ENCODE data around the gene NUB1. TPM values are rescaled to one million over a fixed set of nuclear protein-coding genes. Genes with fewer than 3 reads are reported as not detected.

The NUB1 gene
- total and polyA plus RNA-seq, 4 donors: 33.2 to 62.2 (median 50.5) TPM

DNA sequence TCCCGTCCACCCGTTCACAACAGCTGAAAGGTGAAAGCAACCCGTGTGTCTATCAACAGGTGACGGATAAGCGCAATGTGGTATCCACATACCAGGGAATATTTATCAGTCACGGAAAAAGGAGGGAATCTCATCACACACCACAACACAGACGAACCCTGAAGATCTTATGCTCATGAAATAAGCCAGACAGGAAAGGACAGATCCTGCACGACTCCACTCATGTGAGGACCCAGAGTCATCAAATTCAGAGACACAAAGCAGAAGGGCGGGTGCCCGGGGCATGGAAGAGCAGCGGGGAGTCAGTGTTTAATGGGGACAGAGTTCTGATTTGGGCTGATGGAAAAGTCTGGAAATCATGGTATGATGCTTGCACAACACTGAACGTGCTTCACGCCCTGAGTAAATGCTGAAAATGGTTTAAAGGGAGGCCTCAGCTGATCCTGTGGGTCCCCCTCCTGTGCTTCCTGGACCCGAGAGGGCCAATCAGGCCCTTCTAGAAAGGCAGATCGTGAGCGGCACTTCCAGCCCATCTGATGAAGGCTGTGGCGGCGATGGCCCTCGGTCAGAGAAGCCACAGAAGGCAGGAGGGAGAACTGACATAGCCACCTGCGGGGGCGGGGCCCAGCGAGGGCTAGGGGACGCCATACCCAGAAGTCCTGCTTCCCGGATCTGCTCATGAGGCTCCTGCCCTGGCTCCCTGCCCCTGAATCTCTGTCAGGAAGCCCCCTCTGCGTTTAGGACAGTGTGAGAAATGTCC is 49.2 kb downstream of the NUB1 start:
- Histone ChIP-seq H3K36me3 (ENCODE audit: control insufficient read depth, insufficient read depth, low read length) (peaks cover 34% of the 10 kb centered on the region), H3K4me1 (ENCODE audit: control insufficient read depth, insufficient read depth, low read length) (peaks cover 11% of the 10 kb centered on the region), H3K27me3 (ENCODE audit: control insufficient read depth, insufficient read depth, low read length) (no peaks in the 10 kb centered on the region), H3K27ac (ENCODE audit: low read depth, low read length) (no peak overlapping the region), H3K9me3 (ENCODE audit: control insufficient read depth, insufficient read depth, low read length) (no peaks in the 10 kb centered on the region), H3K4me3 (ENCODE audit: low read depth, low read length) (no peak overlapping the region)
- 83% methylated on average over 24 of the region's 25 CpGs for WGBS (ENCODE audit: insufficient coverage)
- no peak for DNase-seq (ENCODE audit: low read depth in 4 of 6, low spot score in 6 of 6)

DNA sequence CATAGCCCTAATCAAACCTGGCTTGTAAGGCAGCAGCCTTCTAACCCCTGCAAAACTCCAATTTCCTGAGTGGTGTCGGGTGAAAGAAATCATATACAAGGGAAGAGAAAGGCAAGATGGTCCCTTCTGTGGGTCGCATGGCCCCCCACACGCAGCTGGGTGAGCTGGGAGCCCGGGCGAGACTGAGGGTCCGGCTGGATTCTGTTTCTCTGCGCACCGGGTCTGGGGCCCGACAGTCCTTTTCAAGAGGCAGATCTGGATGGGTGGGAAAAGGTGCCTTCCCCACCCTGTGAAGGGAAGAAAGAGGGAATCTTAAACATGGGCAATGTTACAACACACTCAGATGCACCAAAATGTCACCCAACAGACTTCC is 49.7 kb downstream of the NUB1 start:
- no peak overlapping the region for H3K27ac ChIP-seq (ENCODE audit: low read depth, low read length)
- H3K4me1 ChIP-seq (ENCODE audit: control insufficient read depth, insufficient read depth, low read length): peaks cover 11% of the 10 kb centered on the region
- DNase-seq (ENCODE audit: low read depth in 4 of 6, low spot score in 6 of 6): no peak
- no peaks in the 10 kb centered on the region for H3K27me3 ChIP-seq (ENCODE audit: control insufficient read depth, insufficient read depth, low read length)
- no peaks in the 10 kb centered on the region for H3K9me3 ChIP-seq (ENCODE audit: control insufficient read depth, insufficient read depth, low read length)
- H3K36me3 ChIP-seq (ENCODE audit: control insufficient read depth, insufficient read depth, low read length): peaks cover 38% of the 10 kb centered on the region
- WGBS (ENCODE audit: insufficient coverage): 94% methylated on average over 6 of the region's 9 CpGs
- H3K4me3 ChIP-seq (ENCODE audit: low read depth, low read length): no peak overlapping the region

DNA sequence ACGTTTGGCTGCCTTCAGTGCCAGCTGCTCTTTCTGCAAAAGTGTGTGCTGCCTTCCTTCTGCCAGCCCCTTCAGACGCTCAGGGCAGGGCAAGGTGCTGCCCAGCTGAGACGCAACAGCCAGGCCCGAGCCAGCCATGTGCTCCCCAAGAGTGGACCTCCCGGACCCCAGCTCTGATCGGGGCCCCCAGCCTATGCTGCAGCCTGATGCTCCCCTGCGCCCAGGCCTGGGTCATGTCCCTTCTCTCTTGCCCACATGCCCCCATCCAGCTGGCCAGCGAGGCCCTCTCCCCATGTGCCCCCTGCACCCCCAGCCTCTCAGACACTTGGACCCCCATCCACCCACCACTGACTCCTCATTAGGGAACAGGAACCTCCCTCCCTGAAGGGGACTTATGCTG is 50.4 kb downstream of the NUB1 start:
- Histone ChIP-seq H3K4me3 (ENCODE audit: low read depth, low read length) (no peak overlapping the region), H3K36me3 (ENCODE audit: control insufficient read depth, insufficient read depth, low read length) (peaks cover 42% of the 10 kb centered on the region), H3K9me3 (ENCODE audit: control insufficient read depth, insufficient read depth, low read length) (no peaks in the 10 kb centered on the region), H3K4me1 (ENCODE audit: control insufficient read depth, insufficient read depth, low read length) (peaks cover 9% of the 10 kb centered on the region), H3K27ac (ENCODE audit: low read depth, low read length) (no peak overlapping the region), H3K27me3 (ENCODE audit: control insufficient read depth, insufficient read depth, low read length) (no peaks in the 10 kb centered on the region)
- no peak for DNase-seq (ENCODE audit: low read depth in 4 of 6, low spot score in 6 of 6)
- WGBS (ENCODE audit: insufficient coverage): 88% methylated on average over 7 of the region's 8 CpGs

DNA sequence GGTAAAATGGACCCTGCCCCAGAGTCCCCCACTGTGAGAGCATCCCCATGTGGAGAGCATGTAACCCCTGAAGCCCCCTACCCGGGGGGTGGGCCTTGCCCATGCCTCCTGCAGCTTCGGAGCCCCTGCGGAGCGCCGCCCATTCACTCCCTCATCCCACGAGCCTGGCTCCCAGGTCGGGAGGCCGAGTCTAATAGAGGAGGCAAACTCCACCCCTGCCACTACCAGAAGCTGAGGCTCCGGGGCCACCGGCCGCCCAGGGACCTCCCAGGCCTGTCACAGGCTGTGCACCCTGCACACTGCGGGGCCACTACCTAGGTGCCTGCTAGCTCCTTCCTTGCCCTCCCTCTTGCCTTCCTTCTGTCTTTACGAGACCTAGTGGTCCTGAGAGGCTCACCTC is 50.8 kb downstream of the NUB1 start:
- no peaks in the 10 kb centered on the region for H3K9me3 ChIP-seq (ENCODE audit: control insufficient read depth, insufficient read depth, low read length)
- no peak for DNase-seq (ENCODE audit: low read depth in 4 of 6, low spot score in 6 of 6)
- peaks cover 43% of the 10 kb centered on the region for H3K36me3 ChIP-seq (ENCODE audit: control insufficient read depth, insufficient read depth, low read length)
- H3K4me3 ChIP-seq (ENCODE audit: low read depth, low read length): no peak overlapping the region
- 81% methylated on average over 13 of the region's 13 CpGs for WGBS (ENCODE audit: insufficient coverage)
- no peak overlapping the region for H3K27ac ChIP-seq (ENCODE audit: low read depth, low read length)
- H3K27me3 ChIP-seq (ENCODE audit: control insufficient read depth, insufficient read depth, low read length): no peaks in the 10 kb centered on the region
- H3K4me1 ChIP-seq (ENCODE audit: control insufficient read depth, insufficient read depth, low read length): peaks cover 5% of the 10 kb centered on the region

DNA sequence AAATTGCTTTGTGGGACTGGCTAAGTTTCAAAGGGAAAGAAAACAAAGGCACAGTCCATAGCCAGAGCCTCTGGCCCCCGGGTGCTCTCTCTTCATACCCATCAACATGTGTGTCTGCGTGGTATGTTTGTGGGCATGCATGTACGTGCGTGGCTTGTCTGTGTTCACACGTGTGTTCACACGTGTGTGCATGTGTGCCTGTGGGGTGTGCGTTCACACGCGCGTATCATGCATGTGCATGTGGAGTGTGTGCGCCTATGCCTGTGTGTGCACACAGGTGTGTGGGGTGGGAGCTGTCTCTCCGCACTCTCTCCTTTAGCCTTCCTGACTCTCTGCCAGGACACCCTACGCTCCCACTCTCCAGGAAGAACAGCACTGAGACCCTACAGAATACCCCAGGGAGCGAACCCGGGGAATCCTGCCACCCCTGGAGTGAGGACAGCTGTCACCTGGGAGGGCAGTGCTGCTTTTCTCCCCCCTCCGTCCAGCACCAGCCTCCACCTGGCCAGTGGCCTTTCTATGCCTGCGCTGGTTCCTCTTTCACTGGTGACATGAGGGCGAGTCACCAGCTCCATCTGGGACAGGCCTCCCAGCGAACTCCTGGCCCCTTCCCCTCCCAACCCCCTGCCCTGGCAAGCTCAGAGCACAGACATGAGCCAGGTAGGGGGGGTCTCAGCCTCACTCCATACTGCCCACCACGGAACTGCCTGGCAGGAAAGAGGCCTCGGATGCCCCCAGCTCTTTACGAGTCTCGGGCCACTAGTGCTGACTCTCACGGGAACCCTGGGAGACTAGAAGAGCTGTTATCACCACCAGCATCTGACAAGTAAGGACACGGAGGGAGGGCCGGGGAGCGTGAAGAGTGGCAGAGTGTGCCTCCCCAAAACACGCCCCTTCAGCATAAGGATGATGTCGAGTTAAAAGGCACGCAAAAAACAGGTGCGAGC is 51.7 kb downstream of the NUB1 start:
- no peaks in the 10 kb centered on the region for H3K9me3 ChIP-seq (ENCODE audit: control insufficient read depth, insufficient read depth, low read length)
- peaks cover 48% of the 10 kb centered on the region for H3K36me3 ChIP-seq (ENCODE audit: control insufficient read depth, insufficient read depth, low read length)
- no peaks in the 10 kb centered on the region for H3K27me3 ChIP-seq (ENCODE audit: control insufficient read depth, insufficient read depth, low read length)
- no peaks in the 10 kb centered on the region for H3K4me1 ChIP-seq (ENCODE audit: control insufficient read depth, insufficient read depth, low read length)
- H3K4me3 ChIP-seq (ENCODE audit: low read depth, low read length): no peak overlapping the region
- no peak for DNase-seq (ENCODE audit: low read depth in 4 of 6, low spot score in 6 of 6)
- H3K27ac ChIP-seq (ENCODE audit: low read depth, low read length): no peak overlapping the region
- WGBS (ENCODE audit: insufficient coverage): 88% methylated on average over 20 of the region's 31 CpGs

DNA sequence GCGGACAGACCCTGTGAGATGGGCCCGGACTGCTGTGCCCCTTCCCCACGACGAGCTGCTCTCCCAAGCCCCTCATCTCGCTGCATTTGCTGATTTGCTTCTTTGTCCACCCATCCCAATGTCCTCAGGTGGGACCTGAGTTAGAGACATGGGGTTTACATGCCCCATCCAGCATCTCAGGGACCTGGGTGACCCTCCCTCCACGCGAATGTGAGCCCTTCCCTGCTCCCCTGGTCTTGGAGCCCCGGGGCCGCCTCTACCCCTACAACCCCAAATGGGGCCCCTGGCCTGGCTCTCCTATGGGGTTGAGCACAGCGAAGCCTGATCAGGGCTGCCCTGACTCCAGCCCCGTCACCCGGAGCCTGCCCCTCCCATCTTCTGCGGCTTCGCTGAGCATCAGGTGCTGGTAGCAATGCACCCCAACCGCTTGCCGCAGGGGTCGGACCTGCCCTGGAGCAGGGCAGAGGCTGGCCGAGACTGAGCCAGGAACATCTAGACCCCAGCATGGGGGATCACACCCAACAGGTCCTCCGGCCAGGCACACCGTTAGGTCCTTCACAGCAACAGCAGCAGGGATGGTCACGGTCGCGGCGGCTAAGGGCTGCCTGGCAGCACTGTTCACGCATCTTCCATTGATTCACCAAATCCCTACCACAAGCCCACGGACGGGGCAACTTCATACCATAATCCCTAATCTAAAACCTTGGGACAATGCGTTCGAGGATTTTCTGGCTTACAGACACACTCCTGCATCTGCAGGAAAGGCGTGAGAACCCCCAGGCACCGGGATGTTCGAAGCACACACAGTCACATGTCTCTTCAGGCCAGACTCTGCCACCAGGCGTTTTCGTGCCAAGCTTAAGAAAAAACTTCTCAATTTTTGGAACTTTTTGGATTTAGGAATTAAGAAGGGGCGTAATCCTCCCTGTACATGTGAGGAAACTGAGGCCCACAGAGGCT is 52.7 kb downstream of the NUB1 start:
- Histone ChIP-seq H3K9me3 (ENCODE audit: control insufficient read depth, insufficient read depth, low read length) (no peaks in the 10 kb centered on the region), H3K27ac (ENCODE audit: low read depth, low read length) (no peak overlapping the region), H3K4me1 (ENCODE audit: control insufficient read depth, insufficient read depth, low read length) (no peaks in the 10 kb centered on the region), H3K27me3 (ENCODE audit: control insufficient read depth, insufficient read depth, low read length) (no peaks in the 10 kb centered on the region), H3K36me3 (ENCODE audit: control insufficient read depth, insufficient read depth, low read length) (peaks cover 52% of the 10 kb centered on the region), H3K4me3 (ENCODE audit: low read depth, low read length) (no peak overlapping the region)
- no peak for DNase-seq (ENCODE audit: low read depth in 4 of 6, low spot score in 6 of 6)
- WGBS (ENCODE audit: insufficient coverage): 90% methylated on average over 34 of the region's 35 CpGs

DNA sequence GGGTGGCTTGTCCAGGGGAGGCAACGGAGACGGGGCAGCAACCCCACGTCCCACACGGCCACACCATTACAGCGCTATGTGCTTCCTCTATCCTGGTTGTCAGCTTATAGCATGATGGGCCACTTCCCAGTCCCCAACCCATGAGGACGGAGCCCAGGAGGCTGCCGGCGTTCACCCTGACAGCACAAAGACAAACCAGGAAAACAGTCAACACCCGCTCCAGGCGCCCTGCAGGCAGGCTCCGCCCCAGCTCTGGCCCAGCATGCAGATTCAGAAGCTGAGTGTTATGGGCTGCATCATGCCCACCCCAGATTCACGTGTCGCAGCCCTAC is 53.4 kb downstream of the NUB1 start:
- H3K9me3 ChIP-seq (ENCODE audit: control insufficient read depth, insufficient read depth, low read length): no peaks in the 10 kb centered on the region
- H3K27me3 ChIP-seq (ENCODE audit: control insufficient read depth, insufficient read depth, low read length): no peaks in the 10 kb centered on the region
- no peak overlapping the region for H3K4me3 ChIP-seq (ENCODE audit: low read depth, low read length)
- H3K27ac ChIP-seq (ENCODE audit: low read depth, low read length): no peak overlapping the region
- H3K36me3 ChIP-seq (ENCODE audit: control insufficient read depth, insufficient read depth, low read length): peaks cover 48% of the 10 kb centered on the region
- H3K4me1 ChIP-seq (ENCODE audit: control insufficient read depth, insufficient read depth, low read length): no peaks in the 10 kb centered on the region
- DNase-seq (ENCODE audit: low read depth in 4 of 6, low spot score in 6 of 6): no peak
- WGBS (ENCODE audit: insufficient coverage): 78% methylated on average over 10 of the region's 13 CpGs

DNA sequence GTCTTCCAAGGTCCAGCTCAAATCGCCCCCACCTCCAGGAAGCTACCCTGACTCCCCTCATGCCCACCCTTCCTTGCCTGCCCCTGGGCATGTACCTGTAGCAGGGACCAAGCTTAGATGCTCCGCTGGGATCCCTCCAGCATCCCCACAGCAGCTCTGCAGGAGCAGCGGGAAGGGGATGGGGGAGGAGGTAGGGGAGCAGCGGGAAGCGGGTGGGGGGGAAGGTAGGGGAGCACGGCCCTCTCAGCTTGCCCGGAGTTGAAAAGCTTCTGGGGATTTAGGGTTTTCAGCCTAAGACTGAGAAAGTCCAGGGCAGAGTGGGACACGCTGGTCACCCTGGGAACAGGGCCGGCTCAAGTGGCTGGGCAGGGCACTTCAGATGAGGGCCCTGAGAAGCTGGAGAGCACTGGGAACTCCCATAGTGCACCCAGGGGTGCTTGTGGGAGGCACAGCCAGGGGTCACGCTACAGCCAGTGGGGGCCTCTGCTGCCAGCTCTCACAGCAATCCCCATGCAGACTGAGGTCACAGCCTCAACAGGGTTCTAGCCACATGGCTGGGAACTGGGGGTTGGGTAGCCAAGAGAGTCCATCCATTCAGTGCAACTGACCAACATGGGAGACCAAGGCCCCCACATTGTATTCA is 54.8 kb downstream of the NUB1 start:
- peaks cover 44% of the 10 kb centered on the region for H3K36me3 ChIP-seq (ENCODE audit: control insufficient read depth, insufficient read depth, low read length)
- 77% methylated on average over 9 of the region's 10 CpGs for WGBS (ENCODE audit: insufficient coverage)
- peaks cover 2% of the 10 kb centered on the region for H3K27me3 ChIP-seq (ENCODE audit: control insufficient read depth, insufficient read depth, low read length)
- DNase-seq (ENCODE audit: low read depth in 4 of 6, low spot score in 6 of 6): no peak
- H3K9me3 ChIP-seq (ENCODE audit: control insufficient read depth, insufficient read depth, low read length): no peaks in the 10 kb centered on the region
- no peaks in the 10 kb centered on the region for H3K4me1 ChIP-seq (ENCODE audit: control insufficient read depth, insufficient read depth, low read length)
- H3K27ac ChIP-seq (ENCODE audit: low read depth, low read length): no peak overlapping the region
- no peak overlapping the region for H3K4me3 ChIP-seq (ENCODE audit: low read depth, low read length)

DNA sequence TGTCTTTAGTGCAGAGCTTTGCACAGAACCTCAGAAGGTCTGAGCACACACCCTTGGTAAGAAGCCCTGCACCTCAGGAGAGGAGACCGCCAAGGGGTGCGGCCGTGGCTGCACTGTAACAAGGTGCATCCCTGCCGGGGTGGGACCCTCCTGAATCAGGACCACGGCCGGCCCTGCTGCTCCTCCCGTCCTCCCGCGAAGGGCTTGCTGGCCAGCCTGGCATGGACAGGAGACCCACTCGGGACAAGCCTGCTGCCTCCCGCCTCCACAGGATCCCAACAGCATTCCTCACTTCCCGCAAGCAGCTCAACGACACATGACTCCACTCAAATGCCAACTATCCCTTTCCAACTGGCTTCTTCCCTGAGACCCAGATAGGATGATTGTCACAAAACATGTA is 55.4 kb downstream of the NUB1 start:
- H3K4me3 ChIP-seq (ENCODE audit: low read depth, low read length): no peak overlapping the region
- no peaks in the 10 kb centered on the region for H3K4me1 ChIP-seq (ENCODE audit: control insufficient read depth, insufficient read depth, low read length)
- no peak for DNase-seq (ENCODE audit: low read depth in 4 of 6, low spot score in 6 of 6)
- H3K27ac ChIP-seq (ENCODE audit: low read depth, low read length): no peak overlapping the region
- no peaks in the 10 kb centered on the region for H3K9me3 ChIP-seq (ENCODE audit: control insufficient read depth, insufficient read depth, low read length)
- 93% methylated on average over 10 of the region's 13 CpGs for WGBS (ENCODE audit: insufficient coverage)
- peaks cover 42% of the 10 kb centered on the region for H3K36me3 ChIP-seq (ENCODE audit: control insufficient read depth, insufficient read depth, low read length)
- peaks cover 2% of the 10 kb centered on the region for H3K27me3 ChIP-seq (ENCODE audit: control insufficient read depth, insufficient read depth, low read length)
